ENCODE data around the gene MT1M. TPM values are rescaled to one million over a fixed set of nuclear protein-coding genes. Genes with fewer than 3 reads are reported as not detected.

The MT1M gene
- total RNA-seq, 1 experiment from 2014 or later = 0.39 TPM

GRCh38 chr16:56611281-56611833, 21.1 kb upstream of the MT1M start:
- no TSS peak for BruUV-seq (replicated peaks)
- no peaks in the 10 kb centered on the region for H3K36me3 ChIP-seq (ENCODE audit: control insufficient read depth in 1 of 2, insufficient read depth in 2 of 2, low read length in 2 of 2)
- peaks cover 66 to 82% of the 10 kb centered on the region in 2 experiments for H3K4me1 ChIP-seq (ENCODE audit: control insufficient read depth in 1 of 2, insufficient read depth in 2 of 2, low read length in 2 of 2)
- intact Hi-C loops (cut with micrococcal nuclease) = no loop called here
- RAD21 ChIA-PET (ENCODE audit: low non-redundant PET in 1 of 2, low total read pairs in 2 of 2, uncharacterized antibody in 2 of 2, unreplicated experiment in 2 of 2) = interaction anchor here (1.7 to 2.0 kb wide), 2 partner anchors 14 kb away, joined by 4 to 5 read pairs; partner anchors contain the start of gene MT1E (in 2 of the 2)
- H2AFZ ChIP-seq (ENCODE audit: low read depth, low read length, poor library complexity, severe bottlenecking) = no peak overlapping the region
- POLR2A ChIA-PET = interaction anchor here (1.1 to 16.1 kb wide), 4 partner anchors 13 to 320 kb away, joined by 3 to 344 read pairs (median 3); partner anchors contain the start of genes HERPUD1 and MT1E
- H3K4me3 ChIP-seq (replicated peaks in 1 of 2; ENCODE audit: low read depth in 1 of 2, low read length in 2 of 2) = peak overlapping the region in 1 of 2 experiments; percentile 2; a peak in 2 of 4 replicates
- H3K79me2 ChIP-seq (ENCODE audit: insufficient read depth, low read length) = peaks cover 14% of the 10 kb centered on the region
- TF ChIP-seq YY1 (IDR thresholded peaks at IDR 0.05; ENCODE audit: extremely low read depth, insufficient replicate concordance, low read depth, low read length) (no peak), SRF (IDR thresholded peaks at IDR 0.05; ENCODE audit: low read depth) (no peak), CEBPB (IDR thresholded peaks at IDR 0.05; ENCODE audit: low read depth) (no peak), REST (IDR thresholded peaks at IDR 0.05; ENCODE audit: low read depth) (no peak), JUND (IDR thresholded peaks at IDR 0.05) (no peak), ATF3 (IDR thresholded peaks at IDR 0.05) (no peak), EZH2 (IDR thresholded peaks at IDR 0.05) (no peak)
- CTCF ChIA-PET = interaction anchor here (0.9 to 1.4 kb wide), 3 partner anchors 9 to 91 kb away, joined by 4 to 6 read pairs (median 4); no protein-coding TSS in a partner anchor
- DNase-seq (ENCODE audit: low read depth, low spot score) (peak; percentile 27), ATAC-seq (no peak)
- H3K27me3 ChIP-seq (ENCODE audit: insufficient read depth, low read length) = no peaks in the 10 kb centered on the region
- H3K9me2 ChIP-seq (ENCODE audit: insufficient read depth) = no peaks in the 10 kb centered on the region
- H3K9me3 ChIP-seq (ENCODE audit: control insufficient read depth in 1 of 2, insufficient read depth in 1 of 2, low read depth in 1 of 2, low read length in 2 of 2) = no peaks in the 10 kb centered on the region
- H3K9ac ChIP-seq (ENCODE audit: low read length) = peak overlapping the region; percentile 91
- H4K20me1 ChIP-seq (ENCODE audit: insufficient read depth) = no peaks in the 10 kb centered on the region
- peak overlapping the region; percentile 96 for H3K27ac ChIP-seq (ENCODE audit: low read depth, low read length)
- peak overlapping the region; percentile 95 for H3K4me2 ChIP-seq (ENCODE audit: low read length)
